ENCODE measurements around the gene AKR1D1.

Gene AKR1D1

DNA sequence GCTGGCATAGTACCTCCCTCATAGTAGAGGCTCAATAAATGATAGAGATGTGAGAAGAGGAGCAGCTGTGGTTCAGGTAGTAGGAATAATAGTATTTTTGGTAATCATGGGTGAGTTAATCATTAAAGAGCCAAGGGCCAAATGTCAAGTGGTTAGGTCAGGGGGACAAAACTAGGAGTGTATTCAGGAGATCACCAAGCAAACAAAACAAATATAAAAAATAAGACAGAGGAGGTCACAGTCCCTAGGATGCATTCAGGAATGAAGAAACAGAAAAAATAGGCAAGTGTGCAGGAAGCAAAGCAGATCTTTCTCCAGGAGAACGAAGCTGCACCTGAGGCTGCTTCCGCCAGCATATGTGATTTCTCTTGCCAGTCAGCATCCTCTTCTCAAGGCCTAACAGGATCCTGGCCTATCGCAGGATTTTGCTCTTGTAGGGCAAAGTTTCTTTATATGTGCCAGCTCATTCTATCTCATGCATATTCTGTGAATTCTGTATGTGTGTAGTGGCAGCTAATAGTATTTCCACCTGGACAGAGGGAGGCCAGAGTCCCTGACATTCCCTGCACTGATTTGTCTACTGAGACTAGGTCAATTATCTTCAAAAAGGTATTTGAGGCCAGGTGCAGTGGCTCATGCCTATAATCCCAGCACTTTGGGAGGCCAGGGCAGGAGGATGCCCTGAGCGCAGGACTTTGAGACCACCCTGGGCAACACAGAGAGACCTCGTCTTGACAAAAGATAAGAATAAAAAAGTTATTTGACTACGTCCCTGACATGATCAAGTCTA, 82.7 kb downstream of the AKR1D1 start:
- H3K4me2 ChIP-seq (ENCODE audit: low read length): no peak overlapping the region
- no peaks in the 10 kb centered on the region for H3K9me2 ChIP-seq (replicated peaks; ENCODE audit: control insufficient read depth, low read length)
- no peaks in the 10 kb centered on the region for H3K36me3 ChIP-seq (ENCODE audit: control insufficient read depth, low read length)
- no peak overlapping the region for H3K27ac ChIP-seq (ENCODE audit: low read depth, low read length)
- no peaks in the 10 kb centered on the region for H3K79me2 ChIP-seq (ENCODE audit: control insufficient read depth, low read length)
- H3K4me1 ChIP-seq (ENCODE audit: control insufficient read depth, low read length): no peaks in the 10 kb centered on the region
- H3K27me3 ChIP-seq (ENCODE audit: control insufficient read depth, low read length): no peaks in the 10 kb centered on the region
- no peaks in the 10 kb centered on the region for H3F3A ChIP-seq (ENCODE audit: control insufficient read depth, insufficient read depth)
- H3K9me3 ChIP-seq (ENCODE audit: control insufficient read depth, insufficient read depth, low read length): no peaks in the 10 kb centered on the region
- no peak for TF ChIP-seq EZH2phosphoT487 (IDR thresholded peaks at IDR 0.05; ENCODE audit: borderline replicate concordance, low read length)
- no peak overlapping the region for H3K4me3 ChIP-seq (ENCODE audit: low read length)
- H4K20me1 ChIP-seq (ENCODE audit: control insufficient read depth, insufficient read depth, low read depth, low read length): no peaks in the 10 kb centered on the region

DNA sequence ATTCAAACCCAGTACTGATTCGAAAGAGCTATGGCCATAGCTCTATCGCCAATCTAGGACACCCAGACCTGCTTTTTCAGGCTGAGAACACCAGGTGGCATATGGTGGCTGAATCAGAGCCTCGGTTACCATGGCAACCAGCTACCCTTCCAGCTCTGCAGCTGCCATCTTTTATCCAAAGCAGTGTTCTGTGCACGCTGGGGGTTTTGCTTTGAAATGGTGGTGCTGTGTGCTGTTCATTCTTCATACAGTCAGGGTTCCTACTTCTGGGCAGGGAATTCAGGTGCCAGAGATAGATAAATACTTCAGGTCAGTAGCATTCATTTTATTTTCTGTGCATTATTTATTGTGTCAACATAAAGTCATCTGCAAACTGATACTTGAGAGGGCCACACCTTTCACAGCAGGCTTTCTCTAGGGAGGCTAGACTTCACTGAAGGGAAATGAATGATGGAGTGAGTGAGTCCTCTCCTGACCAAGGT, 85.4 kb downstream of the AKR1D1 start:
- H3K4me2 ChIP-seq (ENCODE audit: low read length): peak overlapping the region; percentile 5; the same call in 1 of the 2 replicates
- H4K20me1 ChIP-seq (ENCODE audit: control insufficient read depth, insufficient read depth, low read depth, low read length): no peaks in the 10 kb centered on the region

GRCh38 chr7:138162236-138162635, 86.0 kb downstream of the AKR1D1 start:
- Histone ChIP-seq H3K79me2 (ENCODE audit: control insufficient read depth, low read length) (no peaks in the 10 kb centered on the region), H4K20me1 (ENCODE audit: control insufficient read depth, insufficient read depth, low read depth, low read length) (no peaks in the 10 kb centered on the region), H3K9me2 (replicated peaks; ENCODE audit: control insufficient read depth, low read length) (no peaks in the 10 kb centered on the region), H3K4me1 (ENCODE audit: control insufficient read depth, low read length) (no peaks in the 10 kb centered on the region), H3K4me3 (ENCODE audit: low read length) (no peak overlapping the region), H3K27me3 (ENCODE audit: control insufficient read depth, low read length) (no peaks in the 10 kb centered on the region), H3K9me3 (ENCODE audit: control insufficient read depth, insufficient read depth, low read length) (peaks cover 6% of the 10 kb centered on the region; the same call in 1 of the 2 replicates), H3F3A (ENCODE audit: control insufficient read depth, insufficient read depth) (no peaks in the 10 kb centered on the region), H3K27ac (ENCODE audit: low read depth, low read length) (no peak overlapping the region), H3K4me2 (ENCODE audit: low read length) (no peak overlapping the region), H3K36me3 (ENCODE audit: control insufficient read depth, low read length) (no peaks in the 10 kb centered on the region)
- TF ChIP-seq EZH2phosphoT487 (IDR thresholded peaks at IDR 0.05; ENCODE audit: borderline replicate concordance, low read length) (no peak), CTCF (IDR thresholded peaks at IDR 0.05; ENCODE audit: low read depth, low read length, poor library complexity, severe bottlenecking) (no peak)

More for the DNA sequence above, 85.4 kb downstream of the AKR1D1 start:
- TF ChIP-seq CTCF (IDR thresholded peaks at IDR 0.05; ENCODE audit: low read depth, low read length, poor library complexity, severe bottlenecking) (peak; percentile 75), EZH2phosphoT487 (IDR thresholded peaks at IDR 0.05; ENCODE audit: borderline replicate concordance, low read length) (no peak)
- H3F3A ChIP-seq (ENCODE audit: control insufficient read depth, insufficient read depth): no peaks in the 10 kb centered on the region
- H3K9me3 ChIP-seq (ENCODE audit: control insufficient read depth, insufficient read depth, low read length): peaks cover 6% of the 10 kb centered on the region; the same call in 1 of the 2 replicates
- no peaks in the 10 kb centered on the region for H3K4me1 ChIP-seq (ENCODE audit: control insufficient read depth, low read length)
- H3K27ac ChIP-seq (ENCODE audit: low read depth, low read length): no peak overlapping the region
- H3K27me3 ChIP-seq (ENCODE audit: control insufficient read depth, low read length): no peaks in the 10 kb centered on the region
- no peaks in the 10 kb centered on the region for H3K36me3 ChIP-seq (ENCODE audit: control insufficient read depth, low read length)
- no peaks in the 10 kb centered on the region for H3K9me2 ChIP-seq (replicated peaks; ENCODE audit: control insufficient read depth, low read length)
- no peak overlapping the region for H3K4me3 ChIP-seq (ENCODE audit: low read length)
- no peaks in the 10 kb centered on the region for H3K79me2 ChIP-seq (ENCODE audit: control insufficient read depth, low read length)

- H3F3A ChIP-seq (ENCODE audit: control insufficient read depth, insufficient read depth): no peaks in the 10 kb centered on the region
- no peaks in the 10 kb centered on the region for H4K20me1 ChIP-seq (ENCODE audit: control insufficient read depth, insufficient read depth, low read depth, low read length)
- no peaks in the 10 kb centered on the region for H3K36me3 ChIP-seq (ENCODE audit: control insufficient read depth, low read length)
- peaks cover 6% of the 10 kb centered on the region; the same call in 1 of the 2 replicates for H3K9me3 ChIP-seq (ENCODE audit: control insufficient read depth, insufficient read depth, low read length)
- no peaks in the 10 kb centered on the region for H3K9me2 ChIP-seq (replicated peaks; ENCODE audit: control insufficient read depth, low read length)
- H3K27ac ChIP-seq (ENCODE audit: low read depth, low read length): no peak overlapping the region
- H3K79me2 ChIP-seq (ENCODE audit: control insufficient read depth, low read length): no peaks in the 10 kb centered on the region
- no peak overlapping the region for H3K4me3 ChIP-seq (ENCODE audit: low read length)
- H3K27me3 ChIP-seq (ENCODE audit: control insufficient read depth, low read length): no peaks in the 10 kb centered on the region
- no peak for TF ChIP-seq EZH2phosphoT487 (IDR thresholded peaks at IDR 0.05; ENCODE audit: borderline replicate concordance, low read length)
- no peak for TF ChIP-seq CTCF (IDR thresholded peaks at IDR 0.05; ENCODE audit: low read depth, low read length, poor library complexity, severe bottlenecking)
- H3K4me2 ChIP-seq (ENCODE audit: low read length): no peak overlapping the region
- H3K4me1 ChIP-seq (ENCODE audit: control insufficient read depth, low read length): no peaks in the 10 kb centered on the region
These were observed 87.5 kb downstream of the AKR1D1 start for GRCh38 chr7:138163800-138164199.
